ENCODE measurements around the gene PTPRD. TPM values are rescaled to one million over a fixed set of nuclear protein-coding genes. Genes with fewer than 3 reads are reported as not detected.

PTPRD gene
- total and polyA plus RNA-seq, 9 of the 15 experiments (the other 6 are each of a cell fraction or from before 2014, with no cell fraction given), result 0.11 TPM; not detected in 8

- TF ChIP-seq MBD1 (CRISPR knock-in tag; IDR thresholded peaks at IDR 0.05) (no peak), ZFP36 (IDR thresholded peaks at IDR 0.05; ENCODE audit: low read depth, low read length, partially characterized antibody) (no peak), ZNF3 (CRISPR knock-in tag; IDR thresholded peaks at IDR 0.05) (no peak)
These were observed 757.4 kb downstream of the PTPRD start (continued) for GRCh38 chr9:9855177-9856078.

DNA sequence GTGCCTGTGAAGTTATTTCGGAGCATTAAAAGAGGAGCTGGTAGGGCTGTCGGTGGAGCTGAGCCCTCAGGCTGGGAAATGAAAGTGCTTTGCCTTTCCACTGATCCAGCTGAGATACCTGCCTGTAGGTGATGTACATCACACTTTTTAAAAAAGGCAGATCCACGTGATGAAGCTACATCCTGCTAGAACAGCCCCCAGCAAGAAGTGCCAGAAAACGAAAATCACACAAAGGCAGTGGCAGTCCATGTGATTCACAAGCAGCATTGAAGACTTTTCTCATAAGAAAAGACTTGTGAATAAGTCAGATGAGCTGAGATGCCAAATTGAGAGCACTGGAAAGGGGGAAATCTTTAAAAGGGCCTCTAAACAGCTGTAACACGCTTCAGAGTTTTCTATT lies 765.1 kb downstream of the PTPRD start:
- ChIA-PET CTCF (ENCODE audit: low intra/inter-chr PET ratio) (no interaction called here), POLR2A (no interaction called here)
- TF ChIP-seq, protein P1, sequence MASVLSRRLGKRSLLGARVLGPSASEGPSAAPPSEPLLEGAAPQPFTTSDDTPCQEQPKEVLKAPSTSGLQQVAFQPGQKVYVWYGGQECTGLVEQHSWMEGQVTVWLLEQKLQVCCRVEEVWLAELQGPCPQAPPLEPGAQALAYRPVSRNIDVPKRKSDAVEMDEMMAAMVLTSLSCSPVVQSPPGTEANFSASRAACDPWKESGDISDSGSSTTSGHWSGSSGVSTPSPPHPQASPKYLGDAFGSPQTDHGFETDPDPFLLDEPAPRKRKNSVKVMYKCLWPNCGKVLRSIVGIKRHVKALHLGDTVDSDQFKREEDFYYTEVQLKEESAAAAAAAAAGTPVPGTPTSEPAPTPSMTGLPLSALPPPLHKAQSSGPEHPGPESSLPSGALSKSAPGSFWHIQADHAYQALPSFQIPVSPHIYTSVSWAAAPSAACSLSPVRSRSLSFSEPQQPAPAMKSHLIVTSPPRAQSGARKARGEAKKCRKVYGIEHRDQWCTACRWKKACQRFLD (CRISPR knock-in tag; IDR thresholded peaks at IDR 0.05), result no peak
- TF ChIP-seq KAT8 (IDR thresholded peaks at IDR 0.05; ENCODE audit: low read depth), result no peak
- TF ChIP-seq ZC3H8 (IDR thresholded peaks at IDR 0.05), result no peak
- TF ChIP-seq L3MBTL2 (IDR thresholded peaks at IDR 0.05), result no peak
- TF ChIP-seq MEF2D (tag; conservative IDR thresholded peaks at IDR 0.05; ENCODE audit: low read depth), result no peak
- TF ChIP-seq ZNF134 (CRISPR knock-in tag; conservative IDR thresholded peaks at IDR 0.05), result no peak
- no peak for TF ChIP-seq NR1H2 (CRISPR knock-in tag; IDR thresholded peaks at IDR 0.05)
- no peak for TF ChIP-seq ZNF507 (tag; conservative IDR thresholded peaks at IDR 0.05)
- no peak for TF ChIP-seq NFYB (IDR thresholded peaks at IDR 0.05; ENCODE audit: extremely low read depth, insufficient read length)
- Histone ChIP-seq H3K4me2 (ENCODE audit: insufficient read depth, low read length) (no peak overlapping the region), H3K9me1 (ENCODE audit: control insufficient read depth, insufficient read depth, low read length) (no peaks in the 10 kb centered on the region), H4K20me1 (replicated peaks; ENCODE audit: control insufficient read depth, insufficient read depth, low read length) (no peaks in the 10 kb centered on the region), H2AFZ (ENCODE audit: low read depth, low read length) (no peak overlapping the region), H3K4me1 (replicated peaks in 1 of 2; ENCODE audit: control insufficient read depth in 2 of 2, insufficient read depth in 2 of 2, low read length in 2 of 2) (no peaks in the 10 kb centered on the region), H3K27ac (ENCODE audit: extremely low read depth, low read depth, low read length) (no peak overlapping the region), H3K4me3 (no peak overlapping the region), H3K79me2 (ENCODE audit: control insufficient read depth, insufficient read depth, low read length) (no peaks in the 10 kb centered on the region), H3K27me3 (ENCODE audit: control insufficient read depth in 2 of 2, insufficient read depth in 2 of 2, low read length in 2 of 2) (no peaks in the 10 kb centered on the region), H3K9ac (ENCODE audit: insufficient read depth in 1 of 2, low read depth in 2 of 2, low read length in 2 of 2) (no peak overlapping the region), H3K36me3 (ENCODE audit: control insufficient read depth, insufficient read depth, low read length) (no peaks in the 10 kb centered on the region), H3K9me3 (replicated peaks; ENCODE audit: control insufficient read depth, insufficient read depth, low read depth, low read length) (no peaks in the 10 kb centered on the region)
- in situ Hi-C loops (cut with MboI), result no loop called here
- BruUV-seq (replicated peaks), result no TSS peak
- 0% methylated on average over 5 of the region's 5 CpGs for WGBS (ENCODE audit: insufficient coverage, low coverage, missing lambda C conversion rate)
- DNase-seq (ENCODE audit: extremely low read depth in 1 of 4, low spot score in 3 of 4) (no peak), ATAC-seq (no peak), FAIRE-seq (no peak)
- intact Hi-C loops (cut with micrococcal nuclease), result no loop called here
